GM19452 (cell line): ENCODE data around the gene SLC12A5.

Experiments
- ATAC-seq: cut with Tn5 transposase; IDR thresholded peaks from one replicate; pipeline ENCODE4 v1.9.1; 2021; ENCODE audit not compliant: unreplicated experiment

The SLC12A5 gene

DNA sequence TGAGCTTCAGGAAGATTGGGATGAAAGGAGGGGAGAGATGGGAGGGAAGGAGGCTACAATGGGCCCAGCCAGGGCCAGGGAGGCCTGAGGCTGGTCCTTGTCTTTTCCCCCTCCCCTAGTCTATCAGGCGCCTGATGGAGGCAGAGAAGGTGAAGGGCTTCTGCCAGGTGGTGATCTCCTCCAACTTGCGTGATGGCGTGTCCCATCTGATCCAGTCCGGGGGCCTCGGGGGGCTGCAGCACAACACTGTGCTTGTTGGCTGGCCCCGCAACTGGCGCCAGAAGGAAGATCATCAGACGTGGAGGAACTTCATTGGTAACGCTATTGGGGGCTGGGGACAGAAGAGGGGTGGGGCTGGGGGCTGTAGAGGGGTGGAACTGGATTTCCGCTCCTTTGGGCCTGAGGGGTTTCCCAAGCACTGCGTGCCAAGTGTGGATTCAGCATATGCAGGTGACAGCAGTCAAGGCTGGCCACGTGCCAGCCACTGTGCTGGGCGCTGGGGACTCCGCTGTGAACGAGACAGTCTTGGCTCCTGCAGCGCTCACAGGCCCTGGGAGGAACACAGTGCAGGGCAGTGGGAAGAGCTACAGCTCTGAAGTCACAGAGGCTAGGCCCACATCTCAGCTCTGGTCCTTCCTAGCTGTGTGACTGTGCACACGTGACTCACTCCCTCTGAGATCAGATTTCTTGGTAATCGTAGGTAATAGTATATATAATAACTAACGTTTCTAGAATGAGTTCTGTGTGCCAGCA is 22.7 kb downstream of the SLC12A5 start:
- ATAC-seq, result no peak

DNA sequence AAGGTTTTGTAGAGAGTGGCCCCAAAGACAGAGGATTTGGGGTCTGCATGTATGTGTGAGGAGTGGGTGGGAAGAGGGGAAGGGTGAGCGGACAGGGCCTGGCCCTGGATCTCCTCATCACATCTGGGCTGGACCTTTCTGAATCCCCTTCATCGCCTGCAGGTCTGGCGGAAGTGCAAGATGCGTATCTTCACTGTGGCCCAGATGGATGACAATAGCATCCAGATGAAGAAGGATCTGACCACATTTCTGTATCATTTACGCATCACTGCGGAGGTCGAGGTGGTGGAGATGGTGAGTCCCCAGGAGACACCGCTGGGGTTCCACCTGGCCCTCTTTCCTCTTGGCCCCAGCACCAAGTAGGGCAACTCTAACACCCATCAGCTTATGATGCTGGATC is 24.4 kb downstream of the SLC12A5 start:
- no peak for ATAC-seq

DNA sequence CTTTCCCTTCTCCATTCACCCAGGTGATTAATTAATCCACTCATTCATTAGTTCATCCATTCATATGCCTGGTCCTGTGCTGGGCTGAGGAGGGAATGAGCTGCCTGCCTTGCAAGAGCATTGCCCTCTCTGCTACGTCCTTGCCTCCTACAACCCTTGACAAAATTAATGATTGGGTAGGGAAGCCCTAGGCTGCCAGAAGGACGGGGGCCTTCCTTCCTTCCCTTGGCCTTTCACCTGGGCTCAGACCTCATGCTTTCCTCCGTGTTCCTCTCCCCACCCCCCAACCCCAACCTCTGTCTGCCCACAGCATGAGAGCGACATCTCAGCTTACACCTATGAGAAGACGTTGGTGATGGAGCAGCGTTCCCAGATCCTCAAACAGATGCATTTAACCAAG is 25.6 kb downstream of the SLC12A5 start:
- ATAC-seq, result no peak

DNA sequence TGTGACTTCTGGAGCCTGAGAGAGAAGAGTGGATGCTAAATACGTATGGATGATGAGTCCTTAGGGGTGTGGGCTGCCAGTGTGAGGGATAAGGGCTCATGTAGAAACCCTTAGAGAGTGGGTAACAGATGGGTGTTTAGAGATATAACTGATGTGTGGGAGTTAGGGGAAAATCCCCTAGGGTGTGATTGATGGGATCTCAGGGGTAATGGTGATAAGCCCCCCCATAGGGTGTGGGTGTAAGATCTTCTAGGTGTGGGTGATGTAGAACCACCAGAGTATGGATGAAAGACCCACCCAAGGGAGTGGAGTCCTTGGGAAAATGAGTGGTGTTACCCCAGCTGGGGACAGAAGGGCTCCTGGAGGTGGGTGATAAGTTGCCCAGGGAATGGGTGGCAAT is 26.3 kb downstream of the SLC12A5 start:
- no peak for ATAC-seq

DNA sequence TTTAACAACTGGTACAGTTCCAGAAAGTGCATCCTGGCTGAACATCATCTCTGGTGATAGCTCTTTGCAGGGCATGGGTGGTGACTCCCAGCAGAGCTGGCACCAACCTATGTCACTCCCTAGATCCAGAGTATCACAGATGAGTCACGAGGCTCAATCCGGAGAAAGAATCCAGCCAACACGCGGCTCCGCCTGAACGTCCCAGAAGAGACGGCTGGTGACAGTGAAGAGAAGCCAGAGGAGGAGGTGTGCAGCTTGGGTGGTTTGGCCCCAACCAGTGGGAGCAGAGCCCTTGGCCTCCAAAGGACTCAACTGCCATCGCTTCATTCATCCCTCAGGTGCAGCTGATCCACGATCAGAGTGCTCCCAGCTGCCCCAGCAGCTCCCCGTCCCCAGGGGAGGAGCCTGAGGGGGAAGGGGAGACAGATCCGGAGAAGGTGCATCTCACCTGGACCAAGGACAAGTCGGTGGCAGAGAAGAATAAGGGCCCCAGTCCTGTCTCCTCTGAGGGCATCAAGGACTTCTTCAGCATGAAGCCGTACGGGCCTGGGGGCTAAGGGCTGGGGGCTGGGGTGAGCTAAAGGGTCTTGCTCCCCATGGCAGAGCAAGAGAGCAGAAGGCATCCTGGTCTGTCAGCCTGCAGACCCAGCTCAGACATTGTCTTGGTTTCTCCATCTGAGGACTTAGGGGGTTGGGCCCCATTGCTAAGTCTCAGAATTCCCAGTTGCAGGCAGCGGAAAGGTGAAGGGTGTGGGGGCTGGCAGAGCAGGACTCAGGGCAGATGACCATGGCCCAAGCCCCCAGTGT is 27.2 kb downstream of the SLC12A5 start:
- ATAC-seq, result no peak

DNA sequence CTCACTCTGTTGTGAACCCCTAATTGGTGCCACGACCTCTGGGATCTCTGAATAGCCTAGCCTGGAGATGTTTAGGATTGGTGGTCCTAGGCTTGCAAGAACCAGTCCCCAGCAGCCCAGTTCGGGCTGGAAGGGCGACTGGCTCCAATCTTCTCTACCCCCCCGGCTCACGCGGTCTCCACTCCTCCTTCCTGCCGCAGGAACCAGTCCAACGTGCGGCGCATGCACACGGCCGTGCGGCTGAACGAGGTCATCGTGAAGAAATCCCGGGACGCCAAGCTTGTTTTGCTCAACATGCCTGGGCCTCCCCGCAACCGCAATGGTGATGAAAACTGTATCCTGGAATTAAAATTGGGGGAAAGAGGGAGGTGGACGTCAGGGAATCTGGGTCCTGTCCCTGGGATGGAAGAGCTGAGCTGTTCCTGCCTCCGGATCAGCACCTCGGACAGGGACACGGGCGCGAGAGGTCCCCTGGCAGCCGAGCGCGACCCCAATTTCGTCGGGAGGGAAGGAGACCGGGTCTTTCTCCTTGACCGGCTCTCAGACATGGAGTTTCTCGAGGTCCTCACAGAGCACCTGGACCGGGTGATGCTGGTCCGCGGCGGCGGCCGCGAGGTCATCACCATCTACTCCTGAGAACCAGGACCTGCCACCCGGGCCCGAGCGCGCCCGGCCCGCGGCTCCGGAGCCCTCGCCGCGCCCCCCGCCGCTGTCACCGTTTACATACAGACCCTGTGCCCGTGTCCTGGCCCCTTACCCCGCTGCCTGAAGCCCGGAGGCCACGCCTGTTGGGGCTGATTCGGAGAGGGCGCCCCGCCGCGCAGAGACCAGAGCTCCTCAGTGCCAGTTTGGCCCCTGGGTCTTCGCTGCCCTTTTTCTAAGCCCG is 28.2 kb downstream of the SLC12A5 start:
- no peak for ATAC-seq

DNA sequence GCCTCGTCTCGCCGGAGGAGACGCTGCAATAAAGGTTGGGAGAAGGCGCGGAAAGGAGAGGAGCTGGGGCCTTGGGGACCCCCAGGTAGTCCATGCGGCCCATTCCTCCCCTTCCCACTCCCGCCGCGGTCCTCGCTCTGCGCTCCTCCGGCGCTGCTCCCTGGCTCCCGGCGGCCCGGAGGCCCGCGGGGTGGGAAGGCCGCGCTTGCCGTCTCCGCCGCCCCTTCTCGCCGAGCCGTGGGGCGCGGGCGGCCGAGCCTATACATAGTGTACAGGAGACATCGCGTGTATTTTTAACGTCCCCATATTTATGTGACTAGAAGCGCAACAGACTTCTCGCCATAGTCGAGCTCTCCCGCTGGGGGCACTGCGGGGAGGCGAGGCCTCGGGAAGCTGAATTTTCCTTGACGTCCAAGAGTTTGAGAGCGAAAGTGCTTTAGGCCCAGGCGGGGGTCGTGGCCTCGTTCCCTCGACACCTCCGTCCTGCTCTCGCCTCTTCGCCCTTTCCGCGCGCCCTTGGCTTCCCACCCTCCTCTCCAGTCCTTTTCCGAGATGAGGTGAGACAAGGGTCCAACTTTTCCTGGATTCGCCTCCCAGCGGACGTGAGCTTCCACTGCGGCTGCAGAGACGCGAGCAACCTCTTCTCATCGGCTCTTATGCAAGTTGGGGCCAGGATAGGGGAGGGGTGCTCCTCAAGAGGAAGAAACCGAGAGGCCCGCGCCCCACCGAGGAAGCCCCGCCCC is 29.0 kb downstream of the SLC12A5 start:
- ATAC-seq, result no peak

DNA sequence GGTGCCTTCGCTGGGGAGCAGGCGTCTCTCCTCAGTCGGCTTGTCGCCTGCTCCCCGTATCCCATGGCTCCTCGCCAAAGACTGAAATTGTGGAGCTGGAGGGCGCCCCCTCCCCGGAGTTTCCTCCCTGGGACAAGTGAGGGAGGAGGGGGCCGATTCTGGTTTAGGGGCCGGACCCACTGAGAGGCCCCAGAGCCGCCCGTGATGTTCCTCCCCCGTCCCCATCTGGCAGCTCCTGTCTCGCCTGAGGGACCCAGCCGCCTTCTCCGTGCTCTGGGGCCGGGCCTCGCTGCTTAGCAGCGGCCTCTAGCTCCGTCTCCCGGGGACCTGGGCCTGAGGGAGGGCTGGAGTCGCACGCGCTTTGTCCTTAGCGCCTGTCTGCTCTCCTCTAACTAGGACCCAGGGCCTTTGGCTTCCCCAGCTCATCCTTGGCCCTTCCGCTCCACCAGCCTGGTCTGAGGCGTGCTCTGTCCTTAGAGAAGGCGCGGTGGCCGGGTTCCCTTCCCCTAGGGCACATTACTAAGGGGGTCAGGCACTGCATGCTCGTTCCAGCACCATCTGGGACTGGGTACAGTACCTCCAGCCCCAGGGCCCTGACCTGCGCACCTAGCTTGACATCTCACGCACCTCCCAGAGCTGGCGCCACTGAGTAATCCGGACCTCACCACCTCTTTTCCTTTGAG is 29.7 kb downstream of the SLC12A5 start:
- ATAC-seq, result no peak

DNA sequence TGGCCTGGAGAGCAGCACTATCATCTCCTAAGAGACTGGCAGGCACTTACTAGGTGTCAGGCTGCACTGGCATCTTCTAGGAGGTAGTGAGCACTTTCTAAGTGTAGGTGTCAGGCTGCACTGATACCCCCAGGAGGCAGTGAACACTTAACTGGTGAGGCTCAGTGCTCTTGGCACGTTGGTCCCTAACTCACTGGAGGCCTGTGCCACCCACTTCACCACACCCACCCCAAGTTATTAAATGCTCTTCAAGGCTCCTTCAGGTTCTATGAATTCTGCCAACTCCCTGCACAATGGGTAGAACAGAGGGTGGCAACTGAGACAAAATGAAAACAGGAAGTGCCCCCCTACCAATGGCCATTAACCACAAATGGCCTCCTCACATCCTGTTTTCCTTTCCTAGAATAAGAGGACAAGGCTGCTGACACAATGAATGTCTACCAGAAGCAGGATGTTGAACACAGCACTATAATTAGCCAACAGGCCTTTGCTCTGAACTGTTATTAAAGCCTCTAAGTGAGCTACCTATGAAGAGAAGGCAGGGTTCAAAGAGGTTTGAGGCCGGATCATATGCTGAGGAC is 31.4 kb downstream of the SLC12A5 start:
- no peak for ATAC-seq

DNA sequence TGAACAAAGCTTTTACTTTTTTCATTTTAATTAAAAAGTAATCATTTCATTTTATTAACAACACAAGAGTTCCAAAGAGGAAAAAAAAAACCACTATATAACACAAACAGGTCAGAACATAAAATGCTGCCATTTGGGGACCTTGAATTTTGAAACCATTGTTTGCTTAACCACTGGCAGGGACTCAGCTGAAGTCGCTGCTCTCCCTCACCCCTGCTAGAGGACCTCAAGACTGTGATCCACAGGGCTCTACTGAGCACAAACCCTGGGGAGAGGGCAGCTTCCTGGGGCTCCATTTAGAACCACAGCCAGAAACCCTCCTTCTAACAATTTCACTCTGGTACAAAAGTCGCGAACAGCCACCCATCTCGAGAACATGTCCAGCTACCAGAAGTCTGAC is 32.0 kb downstream of the SLC12A5 start:
- no peak for ATAC-seq

DNA sequence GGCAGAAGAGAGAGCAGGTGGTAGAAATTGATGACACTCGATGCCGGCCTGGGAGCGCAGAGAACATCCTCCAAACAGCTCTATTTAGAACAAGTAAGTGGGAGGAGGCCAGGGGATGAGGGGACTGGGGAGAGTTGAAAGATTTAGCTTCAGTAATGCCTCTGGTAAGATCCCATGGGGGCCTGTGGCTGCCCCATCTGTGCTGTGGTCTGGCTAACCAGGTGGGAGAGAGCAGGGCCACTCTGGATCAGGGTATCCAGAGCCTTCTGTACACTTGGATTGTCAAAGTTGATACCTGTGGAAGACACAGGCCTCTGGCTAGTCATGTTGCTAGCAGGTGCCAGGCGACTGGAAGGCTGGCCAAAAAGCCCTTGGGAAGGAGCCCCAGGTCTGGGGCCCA is 33.1 kb downstream of the SLC12A5 start:
- ATAC-seq, result no peak

DNA sequence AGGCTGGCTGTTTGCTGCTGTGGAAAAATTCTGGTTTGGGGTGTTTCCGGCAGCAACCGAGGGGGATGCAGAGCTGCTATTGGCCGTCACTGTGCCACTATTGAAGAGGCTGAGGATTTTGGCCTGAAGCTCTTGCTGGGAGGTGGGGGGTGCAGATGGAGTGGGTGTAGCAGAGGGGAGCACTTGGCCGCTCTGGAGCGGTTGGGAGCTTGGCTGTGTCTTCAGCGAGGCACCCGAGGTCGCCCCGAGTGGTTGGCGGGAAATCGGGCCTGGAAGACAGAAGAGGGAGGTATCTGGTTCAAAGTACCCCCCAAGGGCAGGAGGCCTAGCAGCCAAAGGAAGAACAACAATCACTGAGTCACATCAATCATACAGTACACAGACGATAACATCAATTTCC is 33.6 kb downstream of the SLC12A5 start:
- no peak for ATAC-seq

DNA sequence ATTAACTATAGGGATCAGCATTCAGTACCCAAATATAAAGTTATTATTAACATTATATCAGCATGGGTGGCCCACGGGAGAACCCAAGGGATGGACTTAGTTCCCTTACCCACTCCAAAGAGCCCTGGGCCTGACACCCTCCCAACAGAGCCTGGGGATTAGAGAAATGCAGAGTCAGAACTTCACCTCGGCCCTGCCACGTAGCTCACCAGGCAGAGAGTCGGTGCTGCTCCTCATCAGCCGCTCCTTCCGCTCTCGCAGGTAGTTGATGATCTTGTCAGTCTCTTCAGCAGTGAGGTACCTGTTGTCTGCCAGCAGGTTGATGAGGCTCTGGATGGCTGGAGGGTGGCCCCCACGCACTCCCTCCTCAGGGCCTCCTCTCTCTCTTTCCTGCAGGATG is 34.1 kb downstream of the SLC12A5 start:
- ATAC-seq, result no peak

DNA sequence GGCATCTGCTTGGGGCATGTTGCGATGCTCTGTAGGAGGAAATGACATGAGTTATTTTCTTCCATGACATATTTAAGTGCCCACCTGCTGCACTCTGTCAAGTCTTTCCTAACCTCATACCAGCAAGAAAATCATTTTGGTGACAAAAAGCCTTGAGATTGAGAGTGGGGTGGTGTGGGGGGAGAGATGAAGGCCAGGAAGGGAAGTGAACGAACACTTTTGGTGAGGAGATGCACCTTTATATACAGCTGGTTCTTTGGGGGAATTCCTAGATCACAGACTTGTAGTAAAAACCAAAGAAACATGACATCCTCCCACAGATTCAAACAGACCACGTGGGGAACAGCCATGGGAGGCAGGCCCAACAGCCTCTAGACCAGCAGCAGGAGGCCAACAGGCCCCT is 34.6 kb downstream of the SLC12A5 start:
- ATAC-seq, result no peak

DNA sequence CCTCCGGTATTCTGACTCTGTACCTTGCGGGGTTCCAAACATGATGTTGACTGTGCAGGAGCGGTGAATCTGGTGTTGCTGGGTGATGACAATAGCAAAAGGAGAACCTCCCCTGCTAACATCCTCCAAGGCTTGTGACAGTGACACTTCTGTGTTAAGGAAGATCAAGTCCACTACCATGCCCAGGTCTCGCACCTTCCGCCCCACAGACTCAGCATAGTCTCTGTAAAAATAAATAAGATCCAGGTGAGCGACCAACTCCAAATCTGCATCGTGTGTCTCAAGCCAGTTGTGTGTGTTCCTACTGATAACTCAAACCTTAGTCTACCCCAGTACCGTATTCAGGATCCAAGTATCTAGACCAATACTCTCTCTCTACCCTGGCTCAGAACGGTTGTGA is 36.0 kb downstream of the SLC12A5 start:
- ATAC-seq, result no peak

DNA sequence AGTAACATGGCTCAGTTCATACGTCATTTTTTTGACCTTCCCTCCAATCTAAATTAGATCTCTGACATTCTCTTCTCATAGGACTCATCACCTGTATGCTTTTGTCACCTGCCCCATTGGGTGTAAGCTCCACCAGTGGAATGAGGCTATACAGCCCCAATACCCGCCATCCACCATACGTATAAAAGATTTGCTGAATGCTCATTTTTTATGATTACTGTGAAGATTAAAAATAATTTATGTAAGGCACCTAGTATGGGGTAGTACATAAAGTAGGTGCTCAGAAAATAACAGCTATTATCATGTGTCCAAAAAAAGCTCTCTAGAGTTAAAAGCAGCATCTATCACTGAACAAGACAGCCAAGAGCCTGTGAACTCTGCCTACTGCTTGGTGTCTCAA is 36.7 kb downstream of the SLC12A5 start:
- no peak for ATAC-seq

DNA sequence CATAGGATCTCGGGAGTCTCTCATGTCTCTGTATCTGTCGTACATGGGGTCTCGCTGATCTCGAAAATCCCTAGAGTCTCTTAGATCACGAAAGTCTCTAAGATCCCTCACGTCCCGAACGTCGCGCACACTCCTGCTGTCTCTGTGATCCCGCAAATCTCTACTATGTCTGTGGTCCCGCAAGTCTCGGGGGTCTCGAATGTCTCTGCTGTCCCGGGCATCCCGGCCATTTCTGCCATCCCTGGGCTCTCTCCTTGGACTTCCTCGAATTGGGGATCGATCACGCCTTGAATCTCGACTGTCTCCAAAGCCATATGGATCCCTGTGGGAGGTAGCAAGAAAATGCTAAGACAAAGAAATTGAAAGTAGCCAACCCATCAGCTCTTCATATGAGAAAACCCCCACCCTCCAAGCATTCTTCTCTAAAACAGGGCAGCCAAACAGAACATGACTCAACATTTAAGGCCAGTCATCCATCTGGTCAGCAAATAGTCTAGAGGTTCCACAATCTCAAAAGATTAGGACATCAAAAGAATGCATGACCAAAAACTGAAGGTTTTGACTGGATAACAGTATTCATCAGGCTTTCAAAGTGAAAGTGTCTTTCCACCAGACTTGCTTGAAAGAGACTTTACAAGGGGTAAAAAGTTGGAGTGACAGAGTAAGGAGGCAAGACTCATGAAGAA is 41.3 kb downstream of the SLC12A5 start:
- ATAC-seq, result no peak

DNA sequence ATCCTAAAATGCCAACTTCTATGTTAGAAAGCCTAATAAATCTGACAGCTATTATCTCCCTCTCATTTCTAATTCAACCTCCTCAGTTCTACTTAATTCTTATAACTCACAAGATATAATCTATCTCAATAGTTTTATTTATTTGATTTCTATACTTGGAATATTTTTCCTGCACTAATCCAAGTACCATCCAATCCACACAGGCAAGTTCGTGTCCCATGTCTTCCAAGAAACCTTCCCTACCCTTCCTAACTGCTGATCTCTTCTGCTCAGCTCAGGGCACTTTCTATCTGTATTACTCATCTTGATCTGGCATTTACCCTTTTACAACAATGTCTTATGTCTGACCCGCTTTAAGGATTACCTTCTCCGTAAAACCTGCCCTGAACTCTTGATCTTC is 42.6 kb downstream of the SLC12A5 start:
- no peak for ATAC-seq

DNA sequence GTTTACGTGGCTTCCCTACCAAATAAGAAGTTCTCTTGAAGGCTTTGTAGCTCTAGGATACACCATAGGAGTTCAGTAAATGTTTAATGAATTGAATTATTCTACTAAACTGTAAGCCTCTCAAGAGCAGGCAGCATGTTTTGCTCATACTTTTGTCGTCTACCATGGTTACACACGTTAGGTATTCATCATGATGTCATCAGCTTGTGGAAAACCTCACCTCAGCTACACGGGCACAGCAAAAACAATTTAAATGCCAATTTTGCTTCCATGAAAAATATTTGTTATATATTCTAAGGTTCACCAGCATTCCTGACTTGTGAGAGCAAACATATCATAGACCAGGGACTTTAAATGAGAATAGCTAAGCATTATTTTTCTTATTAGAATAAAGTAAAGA is 44.0 kb downstream of the SLC12A5 start:
- no peak for ATAC-seq
